Embryonic facial prominence (tissue), 1 donor: ENCODE measurements around the gene RMDN2.

Experiments
- DNase-seq: peaks from one replicate; pipeline ENCODE4 v3.0.0-alpha.2; 2016; ENCODE audit errors: extremely low spot score

Gene RMDN2

DNA sequence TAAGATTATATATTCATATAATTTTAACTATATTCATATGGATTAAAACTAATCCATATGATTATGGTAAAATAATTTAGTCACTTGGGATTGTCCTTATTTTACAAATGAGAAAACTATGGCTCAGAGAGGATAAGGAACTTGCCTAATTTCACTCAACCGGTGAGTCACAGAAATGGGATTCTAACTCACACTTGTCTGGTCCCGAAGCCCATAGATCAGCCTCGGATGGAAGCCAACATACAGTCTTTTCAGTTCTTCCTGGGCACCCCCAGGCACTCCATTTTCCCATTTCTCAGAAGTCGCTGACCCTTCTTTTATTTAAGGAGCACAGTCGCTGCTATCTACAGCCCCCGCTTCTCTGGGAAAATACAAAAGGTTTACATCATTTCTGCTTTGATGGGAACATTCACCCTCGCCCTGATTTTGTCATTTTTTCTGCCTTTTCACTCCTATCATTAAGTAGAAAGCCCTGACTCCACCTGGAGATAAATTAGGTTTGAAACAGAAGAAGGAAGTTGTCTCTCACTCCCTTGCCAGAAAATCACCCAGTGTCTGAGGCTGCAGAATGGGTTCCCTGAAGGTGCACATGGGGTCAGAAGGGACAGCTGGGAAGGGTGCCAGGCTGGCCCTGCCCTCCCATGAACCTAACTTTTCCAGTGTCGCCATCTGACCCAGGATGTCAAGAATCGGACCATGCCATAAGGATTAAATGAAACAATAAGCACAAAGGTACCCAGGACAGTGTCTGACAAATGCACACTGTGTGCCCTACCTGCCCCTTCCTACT, 114.2 kb downstream of the RMDN2 start:
- no peak for DNase-seq

GRCh38 chr2:38045811-38046210, 120.7 kb downstream of the RMDN2 start:
- no peak for DNase-seq

DNA sequence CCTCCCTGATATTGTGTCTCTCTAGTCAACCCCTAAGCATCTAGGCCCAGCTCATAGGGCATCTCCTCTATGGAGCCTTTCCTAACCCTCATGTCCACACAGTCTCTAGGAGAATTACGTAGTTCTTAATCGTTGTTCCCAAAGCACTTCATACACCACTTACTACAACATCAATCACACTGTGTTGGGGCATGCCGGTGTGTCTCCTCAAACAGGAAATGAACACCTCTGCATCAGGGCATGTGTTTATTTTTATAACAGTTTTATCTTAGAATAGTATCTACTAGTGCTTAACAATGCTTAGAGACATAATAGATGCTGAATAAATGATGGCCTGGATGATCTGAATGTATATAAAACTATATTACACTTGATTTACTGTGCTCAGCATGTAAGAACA, 131.1 kb downstream of the RMDN2 start:
- DNase-seq: no peak

- DNase-seq: no peak
These were observed 132.7 kb downstream of the RMDN2 start for GRCh38 chr2:38057651-38058410.

DNA sequence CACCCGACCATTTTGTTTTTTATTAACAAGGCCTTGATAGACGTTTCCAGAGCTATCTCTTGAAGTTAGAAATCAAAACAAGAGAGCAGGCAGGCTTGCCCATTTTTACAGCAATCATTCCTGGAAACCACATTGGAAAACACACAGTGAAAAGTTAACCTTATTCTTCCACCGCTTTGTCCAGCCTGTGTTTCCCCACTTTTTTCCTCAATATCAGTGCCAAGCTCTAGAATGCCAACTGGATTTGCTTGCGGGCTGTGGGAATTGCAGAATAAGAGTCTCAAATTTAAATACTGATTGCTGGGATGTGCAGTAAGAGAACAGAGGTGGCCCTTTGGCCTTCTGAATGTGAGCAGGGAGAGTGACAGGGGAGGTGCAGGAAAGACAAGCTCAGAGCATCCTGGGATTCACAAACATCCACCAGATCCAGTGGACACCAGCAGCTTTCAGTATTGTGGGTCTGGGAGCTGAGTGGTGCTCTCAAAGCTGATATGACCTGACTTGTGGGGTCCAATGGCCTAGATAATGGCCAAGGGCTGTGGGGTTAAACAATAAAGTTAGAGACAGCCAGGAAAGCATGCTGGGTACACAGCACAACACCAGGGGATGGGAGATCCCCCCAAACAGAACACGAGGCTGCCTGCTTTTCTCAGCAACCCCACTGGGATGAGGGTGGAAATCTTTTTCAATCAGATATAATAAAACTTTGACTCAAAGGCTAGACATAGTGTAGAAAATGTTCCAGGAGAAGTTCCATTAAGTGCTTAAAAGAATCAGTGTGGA, 135.3 kb downstream of the RMDN2 start:
- no peak for DNase-seq

GRCh38 chr2:38064801-38065501, 139.9 kb downstream of the RMDN2 start:
- no peak for DNase-seq

DNA sequence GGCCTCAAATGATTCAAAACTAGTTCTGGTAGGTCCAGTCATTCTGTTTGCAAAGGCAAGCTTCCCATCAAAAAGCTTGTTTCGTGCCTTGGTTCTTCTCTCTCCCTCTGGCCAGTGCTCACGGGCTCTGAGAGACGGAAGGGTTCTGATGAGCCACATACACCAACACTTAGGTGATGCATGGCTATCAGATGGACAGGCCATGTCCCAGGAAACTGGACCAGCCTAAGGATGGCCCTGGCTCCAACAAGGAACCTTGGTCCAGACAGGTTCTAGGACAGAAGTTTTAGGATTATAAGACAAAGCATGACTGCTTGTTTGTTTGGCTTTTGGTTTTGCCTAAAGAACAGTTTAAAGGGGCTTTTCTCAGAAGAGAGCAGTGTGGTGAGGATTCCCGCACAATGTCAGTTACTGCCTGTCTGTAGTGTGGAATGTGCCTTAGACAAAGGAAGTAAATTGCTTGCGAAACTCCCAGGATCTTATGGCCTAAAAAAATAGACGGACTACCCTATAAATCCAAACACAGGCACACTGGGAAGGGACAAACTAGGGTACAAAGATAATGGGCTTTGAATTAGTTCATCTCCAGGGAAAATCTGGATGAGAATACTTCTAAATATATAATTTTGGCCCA, 140.5 kb downstream of the RMDN2 start:
- no peak for DNase-seq

GRCh38 chr2:38066421-38067115, 141.5 kb downstream of the RMDN2 start:
- DNase-seq: no peak
